HG02588 (cell line): Measurements from ENCODE around the gene NT5C2.
"Not testable (repeated sequence)": the region's sequence is repeated elsewhere in the genome, so short reads cannot be mapped to it uniquely, and the experiment has no call there.

Experiments
- ATAC-seq: cut with Tn5 transposase; IDR thresholded peaks from one replicate; pipeline ENCODE4 v1.9.1; 2021; ENCODE audit warnings: mild to moderate bottlenecking, moderate library complexity; ENCODE audit not compliant: unreplicated experiment

Gene NT5C2

DNA sequence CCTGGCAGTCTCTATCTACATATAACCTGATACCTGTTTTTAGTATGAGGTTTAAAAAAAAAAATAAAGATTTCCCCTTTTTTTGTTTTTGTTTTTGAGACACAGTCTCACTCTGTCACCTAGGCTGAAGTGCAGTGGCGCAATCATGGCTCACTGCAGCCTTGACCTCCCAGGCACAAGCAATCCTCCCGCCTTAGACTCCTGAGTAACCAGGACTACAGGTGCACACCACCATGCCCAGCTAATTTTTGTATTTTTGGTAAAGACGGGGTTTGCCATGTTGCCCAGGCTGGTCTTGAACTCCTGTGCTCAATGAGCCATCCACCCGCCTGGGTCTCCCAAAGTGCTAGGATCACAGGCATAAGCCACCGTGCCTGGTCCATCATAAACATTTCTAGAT is 25.5 kb downstream of the NT5C2 start:
- not testable (repeated sequence) for ATAC-seq

DNA sequence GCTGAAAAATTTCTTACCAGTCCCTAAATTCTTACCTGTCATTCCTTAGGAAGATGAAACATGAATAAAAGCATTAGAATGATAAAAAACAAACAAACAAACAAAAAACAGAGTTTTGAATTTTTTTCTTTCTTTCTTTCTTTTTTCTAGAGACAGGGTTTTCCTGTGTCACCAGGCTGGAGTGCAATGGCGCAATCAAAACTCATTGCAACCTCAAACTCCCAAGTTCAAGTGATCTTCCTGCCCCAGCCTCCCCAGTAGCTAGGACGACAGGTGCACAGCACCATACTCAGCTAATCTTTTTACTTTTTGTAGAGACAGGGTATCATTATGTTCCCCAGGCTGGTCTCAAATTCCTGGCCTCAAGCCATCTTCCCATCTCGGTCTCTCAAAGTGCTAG is 26.5 kb downstream of the NT5C2 start:
- no peak for ATAC-seq

DNA sequence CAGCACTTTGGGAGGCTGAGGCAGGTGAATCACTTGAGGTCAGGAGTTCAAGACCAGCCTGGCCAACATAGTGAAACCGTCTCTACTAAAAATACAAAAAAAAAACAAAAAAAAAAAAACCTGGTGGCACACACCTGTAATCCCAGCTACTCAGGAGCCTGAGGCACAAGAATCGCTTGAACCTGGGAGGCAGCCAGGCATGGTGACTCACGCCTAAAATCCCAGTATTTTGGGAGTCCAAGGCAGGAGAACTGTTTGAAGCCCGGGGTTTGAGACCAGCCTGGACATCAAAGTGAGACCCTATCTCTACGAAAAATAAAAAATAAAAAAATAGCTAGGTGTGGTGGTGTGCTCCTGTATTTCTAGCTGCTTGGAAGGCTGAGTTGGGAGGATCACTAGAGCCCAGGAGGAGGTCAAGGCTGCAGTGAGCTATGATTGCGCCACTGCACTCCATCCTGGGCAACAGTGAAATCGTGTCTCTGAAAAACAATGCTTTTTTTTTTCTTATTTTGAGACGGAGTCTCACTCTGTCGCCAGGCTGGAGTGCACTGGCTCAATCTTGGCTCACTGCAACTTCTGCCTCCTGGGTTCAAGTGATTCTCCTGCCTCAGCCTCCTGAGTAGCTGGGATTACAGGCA is 29.2 kb downstream of the NT5C2 start:
- ATAC-seq = not testable (repeated sequence)

DNA sequence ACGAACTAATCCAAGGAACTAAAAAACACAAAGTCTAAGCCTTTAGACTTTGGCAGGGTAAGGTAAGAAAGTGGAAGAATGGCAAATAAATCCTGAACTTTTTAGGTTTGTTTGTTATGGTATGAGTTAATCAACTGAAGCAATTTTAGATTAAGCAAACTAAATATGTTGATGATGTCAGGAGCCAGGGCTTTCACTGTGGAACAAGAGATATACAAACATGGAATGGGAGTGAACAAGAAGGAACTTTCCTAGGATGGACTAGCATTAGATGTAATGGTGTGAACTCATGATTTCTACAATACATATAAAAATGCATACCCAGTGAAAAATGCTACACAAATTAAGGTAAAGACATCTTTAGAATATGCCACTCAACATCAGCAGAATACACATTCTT is 35.8 kb downstream of the NT5C2 start:
- no peak for ATAC-seq

DNA sequence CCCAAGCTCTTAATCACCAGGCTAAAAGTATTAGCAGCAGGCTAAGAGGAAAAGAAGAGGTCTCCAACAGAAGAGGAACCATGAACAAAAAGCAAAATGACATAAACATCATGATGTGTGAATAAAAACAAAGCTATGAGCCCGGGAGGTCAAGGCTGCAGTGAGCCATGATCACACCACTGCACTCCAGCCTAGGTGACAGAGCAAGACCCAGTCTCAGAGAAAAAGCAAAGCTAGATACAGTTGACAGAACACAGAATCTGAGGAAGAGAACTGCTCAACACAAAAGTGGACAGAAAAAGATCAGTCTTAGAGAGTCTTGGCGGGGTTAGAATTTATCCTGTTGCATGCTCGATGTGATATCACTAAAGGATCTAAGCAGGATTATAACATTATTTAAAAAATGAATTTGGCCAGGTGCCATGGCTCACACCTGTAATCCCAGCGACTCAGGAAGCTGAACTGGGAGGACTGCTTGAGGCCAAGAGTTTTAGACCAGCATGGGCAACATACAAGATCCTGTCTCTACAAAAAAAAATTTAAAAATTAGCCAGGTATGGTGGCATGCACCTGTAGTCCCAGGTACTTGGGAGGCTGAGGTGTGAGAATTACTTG is 37.5 kb downstream of the NT5C2 start:
- no peak for ATAC-seq

DNA sequence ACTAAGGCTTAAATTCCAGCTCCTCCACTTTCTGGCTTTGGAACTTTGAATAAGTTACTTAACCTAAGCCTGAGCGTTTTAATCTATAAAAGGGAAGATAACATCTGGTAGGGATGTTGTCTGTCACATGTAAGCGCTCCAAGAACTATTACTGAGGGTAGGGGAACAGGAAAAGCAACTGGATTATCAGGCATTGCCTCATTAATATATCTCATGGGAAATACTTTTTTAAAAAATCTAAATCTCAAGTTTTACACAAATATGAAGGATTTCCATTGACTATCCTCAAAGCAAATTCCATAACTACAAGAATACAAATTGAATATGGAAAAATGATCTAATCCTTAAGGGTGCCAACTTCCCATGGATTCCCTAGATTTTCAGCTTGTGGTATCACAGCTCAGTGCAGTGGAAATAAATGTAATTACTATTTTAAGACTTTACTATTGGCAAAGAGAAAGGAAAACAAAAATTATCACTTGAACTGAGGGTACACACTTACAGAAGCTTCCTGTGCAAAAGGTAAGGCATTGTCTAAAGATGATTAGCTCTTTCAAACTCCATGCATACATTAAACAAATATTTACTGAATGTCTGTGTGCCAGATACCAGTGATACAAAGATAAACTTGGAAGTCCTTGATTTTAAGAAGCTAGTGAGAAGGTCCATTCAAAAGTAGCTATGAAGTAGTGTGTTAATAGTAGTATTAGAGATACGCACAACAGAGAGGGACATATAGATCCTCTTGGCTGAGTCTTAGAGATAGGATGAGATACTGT is 38.4 kb downstream of the NT5C2 start:
- ATAC-seq = no peak

DNA sequence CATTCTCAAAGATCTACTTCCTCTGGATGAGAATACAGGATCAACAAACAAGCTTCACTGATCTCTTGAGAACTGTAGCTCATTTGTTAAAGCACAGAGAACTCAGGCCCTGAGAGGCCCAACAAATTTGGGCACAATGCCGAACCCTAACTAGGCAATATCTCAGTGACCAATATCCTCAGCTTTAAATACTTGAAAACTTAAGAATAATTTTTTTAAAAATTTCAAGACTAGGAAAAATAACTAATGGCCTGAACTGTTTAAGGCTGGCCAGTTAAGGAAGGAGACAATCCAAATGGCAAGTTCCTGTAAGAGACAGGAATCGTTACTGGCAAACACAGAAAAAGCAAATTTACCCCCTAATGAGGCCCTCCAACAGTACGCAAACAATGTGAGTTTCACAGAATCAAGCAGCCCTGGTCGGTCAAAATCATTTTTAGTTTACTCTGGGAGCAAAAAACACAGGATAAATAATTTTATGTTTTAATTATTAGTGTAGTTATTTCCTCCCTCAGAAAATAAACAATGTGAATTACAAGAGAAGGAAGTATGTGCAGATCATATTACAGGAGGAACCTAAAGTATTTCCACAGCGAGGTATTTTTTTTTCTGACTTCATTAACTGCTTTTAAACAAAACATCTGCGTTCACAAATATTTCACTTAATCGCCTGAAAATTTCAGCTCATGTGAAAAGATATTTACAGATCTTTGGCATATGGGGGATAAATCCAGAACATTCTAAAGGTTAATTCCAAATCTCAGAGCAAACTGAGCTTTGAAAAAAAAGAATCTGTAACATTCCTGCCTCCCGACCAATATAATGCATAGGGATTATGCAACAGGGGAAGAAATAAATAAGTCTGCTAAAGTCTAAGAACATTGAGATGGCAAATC is 39.5 kb downstream of the NT5C2 start:
- ATAC-seq = no peak

DNA sequence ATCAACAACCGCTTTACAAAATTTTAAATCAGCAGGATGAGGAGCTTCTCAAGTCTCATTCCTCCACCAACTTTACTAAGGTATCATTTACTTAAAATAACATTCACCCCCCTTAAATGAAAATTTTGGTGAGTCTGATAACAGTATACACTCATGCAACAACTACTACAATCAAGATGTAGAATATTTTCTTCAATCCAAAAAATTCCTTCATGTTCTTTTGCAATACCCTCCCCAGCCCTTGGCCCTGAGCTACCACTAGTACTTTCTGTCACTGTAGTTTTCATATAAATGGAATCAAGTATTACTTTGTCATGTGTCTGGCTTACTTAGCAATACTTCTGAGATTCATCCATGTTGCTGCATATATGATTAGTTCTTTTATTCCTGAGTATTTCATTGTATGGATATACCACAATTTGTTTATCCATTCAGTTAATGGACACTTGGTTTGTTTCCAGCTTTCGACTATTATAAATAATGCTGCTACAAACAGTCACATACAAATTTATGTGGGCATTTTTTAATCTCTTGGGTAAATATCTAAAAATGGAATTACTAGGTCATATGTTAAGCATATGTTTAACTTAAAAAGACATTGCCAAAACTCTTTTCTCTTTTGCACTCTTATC is 43.0 kb downstream of the NT5C2 start:
- ATAC-seq = no peak

DNA sequence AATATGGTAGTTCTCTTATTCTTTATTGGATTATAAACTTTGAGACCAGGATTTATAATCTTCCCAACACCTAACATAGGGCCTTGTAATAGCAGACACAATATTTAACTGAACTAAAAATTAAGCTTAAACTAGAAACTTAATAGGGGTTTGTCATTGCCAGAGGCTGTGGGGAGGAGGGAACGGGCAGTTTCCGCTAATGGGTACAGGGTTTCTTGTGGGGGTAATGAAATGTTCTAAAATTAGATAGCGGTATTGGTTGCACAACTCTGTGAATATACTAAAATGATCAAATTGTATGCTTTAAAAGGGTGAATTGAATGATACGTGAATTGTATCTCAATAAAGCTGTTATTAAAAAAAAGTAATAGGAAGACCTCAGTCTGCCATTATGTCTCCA is 45.4 kb downstream of the NT5C2 start:
- no peak for ATAC-seq

DNA sequence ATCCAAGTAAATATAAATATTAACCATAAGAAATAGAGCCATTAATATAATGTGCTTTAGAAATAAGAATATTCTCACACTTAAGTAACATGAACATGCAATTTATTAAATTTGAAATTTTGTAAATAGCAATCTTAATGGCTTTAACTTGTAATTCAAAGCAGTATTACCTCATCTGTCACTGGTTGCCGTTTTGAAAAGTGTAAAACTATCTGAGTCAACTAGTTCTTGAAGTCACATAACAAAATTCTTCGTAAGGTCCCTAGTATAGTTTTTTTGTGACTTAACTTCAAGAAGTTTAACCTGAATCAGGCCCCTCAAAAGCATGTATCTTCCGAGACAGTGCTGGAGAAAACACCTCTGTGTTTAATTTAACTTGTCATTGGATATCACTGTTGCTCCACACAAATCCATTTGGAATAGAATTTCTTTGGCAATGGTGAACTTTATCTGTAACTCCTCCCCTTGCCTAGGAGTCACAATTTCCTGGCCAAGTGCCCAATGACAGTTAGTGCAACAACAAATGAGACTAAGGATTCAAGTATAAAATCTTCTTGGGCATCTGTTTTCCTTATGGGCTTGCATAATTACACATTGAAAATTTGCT is 47.1 kb downstream of the NT5C2 start:
- no peak for ATAC-seq

DNA sequence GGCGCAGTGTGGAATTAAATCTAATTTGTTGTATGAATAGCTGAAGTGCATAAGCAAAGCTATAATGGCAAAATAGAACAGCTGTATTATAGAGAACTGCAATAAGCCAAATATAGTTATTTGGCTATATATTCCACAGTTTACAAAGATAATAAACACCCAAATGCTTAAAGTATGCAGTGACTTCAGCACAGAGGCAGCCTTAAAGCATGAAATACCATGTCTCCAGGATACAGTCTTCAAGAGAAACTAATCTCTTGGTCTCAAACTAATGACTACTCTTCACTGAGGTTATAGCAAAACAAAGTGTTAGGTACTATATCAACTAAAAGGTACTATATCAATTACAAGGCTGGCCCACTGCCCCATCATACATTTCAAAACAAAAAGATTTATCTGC is 48.0 kb downstream of the NT5C2 start:
- ATAC-seq = no peak

DNA sequence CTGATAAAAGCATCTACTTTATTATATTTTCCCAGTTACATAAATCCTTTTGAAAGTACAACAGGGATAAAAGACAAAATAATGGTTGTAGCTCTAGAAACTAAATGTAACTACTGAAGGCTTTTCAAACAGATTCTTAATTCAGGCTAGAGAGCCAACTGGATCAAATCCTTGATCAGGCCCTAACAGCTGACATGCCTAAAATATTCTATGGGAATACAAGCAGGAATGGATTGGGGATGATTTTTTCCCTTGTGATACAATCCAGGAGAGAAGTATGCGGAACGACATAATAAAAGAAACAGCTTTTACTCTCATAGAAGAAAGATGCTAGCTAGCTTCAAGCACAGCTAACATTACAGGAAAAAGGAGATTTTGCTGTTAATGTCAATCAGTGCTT is 49.0 kb downstream of the NT5C2 start:
- ATAC-seq = no peak

DNA sequence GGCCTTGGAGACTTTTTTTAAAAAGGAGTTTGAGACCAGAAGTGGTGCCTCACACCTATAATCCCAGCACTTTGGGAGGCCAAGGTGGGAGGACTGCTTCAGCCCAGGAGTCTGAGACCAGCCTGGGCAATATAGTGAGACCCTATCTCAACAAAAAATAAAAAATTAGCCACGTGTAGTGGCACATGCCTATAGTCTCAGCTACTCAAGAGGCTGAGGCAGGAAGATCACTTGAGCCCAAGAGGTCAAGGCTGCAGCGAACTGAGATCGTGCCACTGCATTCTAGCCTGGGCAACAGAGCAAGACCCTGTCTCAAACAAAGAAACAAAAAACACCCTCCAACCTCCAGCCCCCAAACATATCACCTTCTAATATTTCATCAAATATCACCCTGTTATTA is 49.4 kb downstream of the NT5C2 start:
- not testable (repeated sequence) for ATAC-seq

DNA sequence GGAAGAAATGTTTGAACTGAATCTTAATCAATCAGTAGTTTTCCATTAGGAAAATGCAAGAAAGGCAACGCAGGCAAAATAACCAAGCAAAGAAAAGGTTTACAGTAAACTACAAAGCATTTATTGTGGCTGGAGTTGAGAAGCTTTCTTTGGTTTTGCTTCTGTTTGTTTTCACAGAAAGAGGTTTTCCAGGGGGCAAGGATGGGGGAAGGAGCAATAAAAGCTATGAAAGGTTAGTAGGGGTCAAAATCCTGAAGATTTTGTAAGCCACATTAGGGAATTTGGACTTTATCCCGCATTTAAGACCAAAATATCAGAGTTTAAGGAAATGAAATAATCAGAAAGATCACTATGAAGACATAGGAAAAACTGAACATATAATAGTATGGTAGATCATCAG is 51.1 kb downstream of the NT5C2 start:
- no peak for ATAC-seq

DNA sequence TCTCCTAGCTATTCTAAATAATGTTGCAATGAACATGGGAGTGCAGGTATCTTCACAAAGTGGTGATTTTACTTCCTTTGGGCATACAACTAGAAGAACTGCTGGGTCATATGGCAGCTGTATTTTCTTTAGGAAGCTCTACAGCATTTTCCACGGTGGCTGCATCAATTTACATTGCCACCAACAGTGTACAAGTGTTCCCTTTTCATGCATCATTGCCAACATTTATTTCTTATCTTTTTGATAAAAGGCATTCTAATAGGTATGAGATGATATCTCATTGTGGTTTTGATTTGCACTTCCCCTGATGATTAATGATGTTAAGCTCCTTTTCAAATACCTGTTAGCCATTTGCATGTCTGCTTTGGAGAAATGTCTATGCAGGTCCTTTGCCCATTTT is 52.6 kb downstream of the NT5C2 start:
- no peak for ATAC-seq

DNA sequence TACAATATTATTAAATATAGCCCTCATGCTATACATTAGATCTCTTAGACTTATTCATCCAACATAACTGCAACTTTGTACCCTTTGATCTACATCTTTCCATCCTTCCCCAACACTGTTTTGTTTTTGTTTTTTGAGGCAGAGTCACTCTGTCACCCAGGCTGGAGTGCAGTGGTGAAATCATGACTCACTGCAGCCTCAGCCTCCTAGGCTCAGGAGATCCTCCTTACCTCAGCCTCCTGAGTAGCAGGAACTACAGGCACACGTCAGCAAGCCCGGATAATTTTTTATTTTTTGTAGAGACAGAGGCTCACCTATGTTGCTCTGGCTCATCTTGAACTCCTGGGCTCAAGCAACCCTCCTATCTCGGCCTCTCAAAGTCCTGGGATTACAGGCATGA is 53.3 kb downstream of the NT5C2 start:
- no peak for ATAC-seq

DNA sequence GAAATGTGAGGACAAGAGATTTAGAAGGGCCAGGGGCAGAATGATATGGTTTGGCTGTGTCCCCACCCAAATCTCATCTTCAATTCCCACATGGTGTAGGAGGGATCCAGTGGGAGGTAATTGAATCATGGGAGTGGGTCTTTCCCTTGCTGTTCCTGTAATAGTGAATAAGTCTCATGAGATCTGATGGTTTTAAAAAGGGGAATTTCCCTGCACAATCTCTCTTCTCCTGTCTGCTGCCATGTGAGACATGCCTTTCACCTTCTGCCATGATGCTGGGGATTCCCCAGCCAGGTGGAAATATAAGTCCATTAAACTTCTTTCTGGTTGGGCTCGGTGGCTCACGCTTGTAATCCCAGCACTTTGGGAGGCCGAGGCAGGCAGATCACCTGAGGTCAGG is 57.9 kb downstream of the NT5C2 start:
- ATAC-seq = not testable (repeated sequence)

DNA sequence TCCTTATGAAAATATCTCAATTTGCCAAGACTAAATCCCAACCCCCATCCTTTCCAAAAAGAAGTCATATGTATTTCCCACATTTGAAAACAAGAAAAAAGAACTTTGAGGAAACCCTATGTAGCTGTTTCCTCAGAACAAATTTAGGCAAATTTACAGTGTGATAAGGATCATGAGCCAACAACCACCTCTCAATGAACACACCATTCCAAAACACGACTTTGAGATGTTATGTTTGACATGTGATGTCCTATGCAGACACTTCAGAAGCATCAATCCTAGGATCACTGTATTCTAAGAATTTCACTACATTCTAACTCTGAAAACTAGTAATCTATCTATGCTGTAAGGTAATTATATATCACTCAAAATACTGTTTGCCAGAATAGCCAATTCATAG is 62.2 kb downstream of the NT5C2 start:
- no peak for ATAC-seq

DNA sequence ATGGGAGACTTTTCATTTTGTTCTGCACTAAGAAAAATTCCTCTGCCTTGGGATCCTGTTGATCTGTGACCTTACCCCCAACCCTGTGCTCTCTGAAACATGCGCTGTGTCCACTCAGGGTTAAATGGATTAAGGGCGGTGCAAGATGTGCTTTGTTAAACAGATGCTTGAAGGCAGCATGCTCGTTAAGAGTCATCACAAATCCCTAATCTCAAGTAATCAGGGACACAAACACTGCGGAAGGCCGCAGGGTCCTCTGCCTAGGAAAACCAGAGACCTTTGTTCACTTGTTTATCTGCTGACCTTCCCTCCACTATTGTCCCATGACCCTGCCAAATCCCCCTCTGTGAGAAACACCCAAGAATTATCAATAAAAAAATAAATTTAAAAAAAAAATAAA is 62.9 kb downstream of the NT5C2 start:
- not testable (repeated sequence) for ATAC-seq

DNA sequence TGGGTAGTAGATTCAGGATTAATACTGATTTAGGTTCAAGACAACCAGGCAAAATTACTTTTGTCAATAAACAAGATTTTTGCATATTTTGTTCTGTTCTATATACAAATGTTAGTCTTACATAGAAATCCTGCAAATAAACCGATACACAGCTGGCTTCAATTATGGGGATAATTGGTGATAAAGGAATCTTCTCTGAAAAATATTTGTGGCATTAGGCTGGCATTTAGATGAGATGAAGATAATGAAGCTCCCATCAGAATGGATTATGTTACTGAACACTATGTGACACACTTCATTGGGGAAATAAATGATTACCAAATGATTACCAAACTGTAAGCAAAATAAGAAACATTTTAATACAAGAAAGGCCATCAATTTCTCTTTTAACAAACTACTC is 65.8 kb downstream of the NT5C2 start:
- no peak for ATAC-seq
